ENCODE data around the gene TMEM191C.
"Not testable (repeated sequence)": the region's sequence is repeated elsewhere in the genome, so short reads cannot be mapped to it uniquely, and the experiment has no call there.

Gene TMEM191C

DNA sequence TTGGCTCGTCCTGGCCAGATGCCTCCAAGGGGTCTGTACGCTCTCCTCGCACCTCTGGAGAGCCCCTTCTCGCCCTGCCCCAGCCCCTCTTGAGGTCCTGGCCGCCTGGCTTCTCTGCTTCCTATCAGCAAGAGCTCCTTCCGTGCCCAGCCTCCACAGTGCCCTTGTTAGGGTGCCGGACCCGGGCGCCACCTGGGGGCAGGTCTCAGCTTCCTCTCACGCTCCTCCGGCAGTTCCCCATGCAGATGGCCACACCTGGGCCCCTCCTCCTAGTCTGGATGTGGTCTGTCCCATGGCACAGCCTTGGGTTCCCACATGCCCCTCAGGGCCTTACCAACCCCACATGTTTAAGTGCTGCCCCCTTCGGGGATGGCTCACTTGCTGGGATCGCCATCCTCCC, 6.5 kb downstream of the TMEM191C start:
- not testable (repeated sequence) for DNase-seq

DNA sequence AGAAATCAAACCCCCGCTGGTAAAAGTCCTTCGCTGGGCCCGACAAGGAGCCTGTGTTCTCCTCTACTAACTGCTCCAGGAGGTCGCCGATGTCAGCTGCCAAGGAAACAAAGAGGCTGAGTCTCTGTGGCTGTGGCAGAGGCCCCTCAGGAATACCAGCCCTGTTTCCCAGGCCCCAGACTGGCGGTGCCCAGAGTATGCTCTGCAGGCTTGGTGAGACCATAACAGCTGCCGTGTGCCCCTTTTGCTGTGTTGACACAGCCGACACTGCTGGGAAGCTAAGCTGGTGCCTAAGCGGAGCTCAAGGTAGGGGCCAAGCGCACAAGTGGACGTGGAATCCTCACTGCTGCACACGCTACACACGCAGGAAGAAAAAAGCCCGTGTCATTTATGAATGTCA, 16.9 kb downstream of the TMEM191C start:
- DNase-seq, result not testable (repeated sequence)

DNA sequence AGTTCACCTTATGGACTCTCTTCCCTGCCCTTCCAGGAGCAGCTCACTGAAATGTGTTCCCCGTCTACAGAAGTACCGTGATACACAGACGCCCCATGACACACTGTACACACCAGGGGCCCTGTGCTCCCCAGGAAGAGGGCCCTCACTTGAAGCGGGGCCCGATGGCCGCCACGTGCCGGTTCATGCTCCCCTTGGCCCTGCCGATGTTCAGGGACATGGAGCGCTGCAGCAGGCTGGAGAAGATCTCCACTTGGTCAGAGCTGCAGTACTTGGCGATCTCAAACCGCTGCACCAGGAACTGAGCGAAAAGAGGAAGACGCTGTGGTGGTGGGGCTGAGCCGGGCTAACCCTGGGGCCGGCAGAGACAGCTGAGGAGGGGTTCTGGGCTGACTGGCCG, 20.5 kb downstream of the TMEM191C start:
- DNase-seq, result not testable (repeated sequence)

DNA sequence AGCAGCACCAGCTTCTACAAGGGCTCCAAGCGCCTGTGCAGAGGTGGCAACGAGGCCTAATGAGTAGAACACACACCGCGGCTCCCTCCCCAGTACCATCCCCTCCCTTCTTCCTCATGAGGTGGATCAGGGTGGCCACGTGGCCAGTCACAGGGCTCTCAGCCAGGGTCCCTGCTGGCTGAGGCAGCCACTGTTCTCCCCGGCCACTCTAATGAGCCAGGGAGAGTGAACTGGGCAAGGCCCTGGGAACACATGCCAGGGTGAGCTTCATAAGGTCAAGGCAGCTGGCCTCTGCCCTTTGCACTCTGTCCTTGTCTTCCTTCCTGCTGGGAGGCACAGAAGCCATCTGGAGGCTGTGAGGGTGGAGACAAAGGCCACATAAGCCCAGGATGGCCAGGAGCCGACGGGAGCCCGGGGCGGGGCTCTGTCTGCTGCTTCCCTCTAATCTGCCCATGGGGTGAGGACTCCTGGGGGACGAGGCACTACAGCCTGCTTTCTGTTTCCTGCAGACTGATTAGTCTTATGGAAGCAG, 22.0 kb downstream of the TMEM191C start:
- not testable (repeated sequence) for DNase-seq

DNA sequence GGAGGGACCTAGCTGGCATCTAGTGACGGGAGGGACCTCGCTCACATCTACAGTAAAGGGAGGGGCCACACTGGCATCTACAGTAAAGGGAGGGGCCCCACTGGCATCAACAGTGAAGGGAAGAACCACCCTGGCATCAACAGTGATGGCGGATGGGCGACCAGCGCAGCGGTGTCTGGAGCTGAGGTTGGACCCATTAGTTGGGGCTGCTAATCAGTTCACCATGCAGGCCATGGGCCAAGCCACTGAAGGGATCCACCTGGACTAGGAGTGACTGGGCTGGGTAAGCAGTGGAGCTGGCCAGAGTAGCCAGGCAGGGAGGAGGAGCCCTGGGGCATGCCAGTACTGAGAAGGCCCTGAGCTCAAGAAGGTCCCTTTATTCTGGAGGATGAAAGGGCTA, 23.4 kb downstream of the TMEM191C start:
- DNase-seq, result not testable (repeated sequence)

DNA sequence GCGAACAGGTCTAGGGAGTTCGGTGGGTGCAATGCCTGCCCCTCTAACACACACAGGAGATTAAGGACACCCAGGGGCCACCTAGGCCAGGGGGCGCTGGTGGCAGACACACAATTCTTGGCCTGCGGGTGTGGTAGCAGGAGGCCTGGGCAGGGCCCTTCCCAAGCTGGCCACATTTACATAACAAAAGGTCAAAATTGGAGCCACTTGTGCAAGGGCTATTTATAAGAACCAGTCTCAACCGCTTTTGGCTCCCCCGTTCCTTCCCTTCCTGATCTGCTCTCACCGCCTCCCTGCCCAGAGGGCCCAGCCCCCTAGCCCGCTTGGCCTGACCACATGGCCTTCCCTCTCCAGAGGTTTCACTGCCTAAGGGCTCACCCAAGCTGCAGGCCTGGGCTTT, 25.1 kb downstream of the TMEM191C start:
- not testable (repeated sequence) for DNase-seq

DNA sequence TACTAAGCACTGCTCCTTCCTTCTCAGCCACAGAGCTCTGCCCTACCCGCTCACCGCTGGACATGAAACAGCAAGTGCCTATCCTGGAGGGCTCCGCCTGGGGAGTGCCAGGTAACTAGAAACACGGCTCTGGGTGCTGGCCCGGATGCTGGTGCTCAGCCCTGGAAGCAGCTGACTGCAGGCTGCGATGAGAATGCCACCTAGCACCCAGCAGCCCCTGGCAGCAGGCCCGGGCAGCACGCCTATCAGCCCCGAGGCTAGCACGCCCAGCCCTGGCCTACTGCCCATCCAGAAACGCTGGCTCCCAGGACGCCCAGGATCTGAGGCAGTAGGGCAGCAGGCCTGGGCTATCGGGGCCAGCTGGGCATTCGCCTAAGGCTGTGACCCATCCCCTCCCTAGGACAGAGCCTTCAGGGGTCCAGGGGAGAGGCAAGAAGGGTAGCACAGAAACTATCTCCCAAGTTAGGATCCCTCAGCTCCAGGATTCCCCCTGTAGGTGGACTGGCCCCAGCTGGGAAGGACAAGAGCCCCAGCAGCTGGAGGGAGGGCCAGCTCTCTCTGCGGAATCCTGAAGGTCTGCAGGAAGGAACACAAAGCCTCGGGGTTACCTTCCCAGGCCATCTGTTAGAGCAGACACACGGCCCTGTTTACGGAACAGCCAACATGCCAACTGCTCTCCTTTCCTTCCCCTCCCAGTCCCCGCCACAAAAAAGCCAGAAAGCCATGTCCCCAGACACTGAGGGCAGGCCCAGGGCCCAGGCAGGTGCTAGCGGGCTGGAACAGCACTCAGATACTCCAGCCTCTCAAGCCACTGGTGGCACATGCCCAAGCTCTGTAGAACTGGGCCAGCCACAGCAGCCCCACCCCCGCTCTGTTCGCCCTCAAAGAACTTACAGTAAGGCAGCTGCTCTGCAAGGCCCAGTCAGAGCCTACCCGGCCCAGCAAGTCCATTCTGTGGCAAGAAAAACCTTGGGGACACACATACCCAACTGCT, 26.9 kb downstream of the TMEM191C start:
- DNase-seq, result not testable (repeated sequence)

DNA sequence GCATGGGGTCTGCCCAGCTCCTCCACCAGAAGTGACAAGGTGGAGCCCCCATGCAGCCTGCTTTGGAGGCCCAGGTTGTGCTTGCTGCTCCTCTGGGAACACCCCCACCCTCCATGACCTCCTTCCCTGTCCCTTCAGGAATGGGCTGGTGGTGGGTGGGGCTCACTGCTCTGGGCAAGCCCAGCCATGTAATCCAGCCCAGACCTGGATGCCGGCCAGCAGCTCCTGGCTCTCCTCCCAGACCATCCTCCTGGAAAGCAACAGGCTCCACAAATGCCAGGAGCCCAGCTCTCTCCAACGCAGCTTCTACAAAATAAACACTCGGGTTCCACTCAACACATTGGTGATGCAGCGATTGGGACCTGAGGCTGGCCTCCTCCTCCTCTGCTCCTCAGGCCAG, 30.8 kb downstream of the TMEM191C start:
- not testable (repeated sequence) for DNase-seq

DNA sequence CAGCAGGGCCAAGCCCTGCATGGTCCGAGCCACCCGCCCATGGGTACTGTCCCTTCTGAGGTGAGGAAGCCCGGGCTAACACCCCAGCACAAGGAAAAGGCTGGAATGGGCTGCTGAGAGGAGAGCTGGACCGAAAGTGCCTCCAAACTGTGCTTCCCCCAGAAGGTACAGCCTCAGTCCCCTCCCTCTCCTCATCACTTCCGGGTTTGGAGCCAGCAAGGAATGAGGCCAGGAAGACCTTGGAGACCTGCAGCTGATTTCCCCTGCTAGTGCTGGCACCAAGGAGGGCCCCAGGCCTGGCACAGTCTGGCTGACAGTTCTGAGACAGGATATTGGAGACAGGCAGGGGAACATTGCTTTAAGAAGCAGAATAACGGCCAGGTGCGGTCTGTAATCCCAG, 31.3 kb downstream of the TMEM191C start:
- DNase-seq, result not testable (repeated sequence)

DNA sequence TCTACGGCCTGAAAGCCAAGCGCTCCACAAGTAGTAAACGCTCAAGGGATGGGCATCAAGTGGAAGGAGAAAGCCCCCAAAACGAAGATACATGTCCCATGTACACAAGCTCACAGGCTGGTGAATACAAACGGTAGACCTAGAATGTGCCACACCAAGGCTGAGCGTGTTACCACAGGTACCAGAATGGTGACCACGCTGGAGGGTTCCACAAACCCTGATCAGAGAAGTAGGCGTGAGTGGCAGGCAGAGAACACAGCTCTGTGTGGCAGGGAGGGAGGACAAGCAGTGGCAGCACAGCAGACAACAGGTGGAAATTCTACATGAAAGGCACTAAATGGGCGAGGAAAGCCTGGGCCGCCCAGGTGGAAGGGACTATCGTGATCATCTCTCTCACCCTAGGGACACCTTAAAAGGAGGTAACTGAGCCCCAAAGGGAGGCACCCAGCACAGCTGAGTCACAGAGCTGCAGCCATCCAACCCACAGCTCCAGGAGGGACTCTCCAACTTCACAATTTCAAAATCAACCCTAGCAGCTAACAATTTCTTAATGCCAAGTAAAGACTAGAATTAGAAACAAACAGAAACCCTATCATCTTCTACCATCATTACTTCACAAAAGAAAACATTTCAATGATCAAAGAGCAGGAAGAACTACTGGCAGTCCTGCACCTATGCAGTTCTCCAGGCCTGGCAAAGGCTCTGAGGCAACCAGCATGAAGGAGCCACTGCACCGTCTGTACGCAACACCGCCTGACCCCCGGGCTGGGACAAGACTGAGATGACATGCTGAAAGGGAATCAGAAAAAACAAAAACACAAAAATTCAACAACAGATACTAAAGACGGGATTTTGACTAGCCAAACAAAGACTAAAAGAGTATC, 32.7 kb downstream of the TMEM191C start:
- DNase-seq, result not testable (repeated sequence)

DNA sequence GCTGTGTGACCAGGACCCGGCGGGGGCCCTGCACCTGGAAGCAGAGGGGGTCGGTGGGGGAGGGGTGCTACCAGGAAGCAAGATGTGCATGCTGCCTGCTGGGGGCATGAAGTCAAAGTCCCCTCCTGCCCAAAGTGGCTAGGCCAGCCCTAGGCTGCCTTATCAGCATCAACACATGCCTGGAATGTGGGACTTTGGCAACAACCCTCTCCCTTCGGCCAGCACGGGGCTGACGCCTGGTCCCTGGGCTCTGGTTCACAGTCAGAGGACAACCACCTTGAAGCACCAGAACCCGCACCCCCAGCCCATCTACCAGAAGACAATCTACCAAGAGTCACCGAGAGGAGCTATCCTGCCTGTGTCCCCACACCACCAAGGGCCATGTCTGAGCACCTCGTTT, 43.2 kb downstream of the TMEM191C start:
- DNase-seq, result not testable (repeated sequence)

DNA sequence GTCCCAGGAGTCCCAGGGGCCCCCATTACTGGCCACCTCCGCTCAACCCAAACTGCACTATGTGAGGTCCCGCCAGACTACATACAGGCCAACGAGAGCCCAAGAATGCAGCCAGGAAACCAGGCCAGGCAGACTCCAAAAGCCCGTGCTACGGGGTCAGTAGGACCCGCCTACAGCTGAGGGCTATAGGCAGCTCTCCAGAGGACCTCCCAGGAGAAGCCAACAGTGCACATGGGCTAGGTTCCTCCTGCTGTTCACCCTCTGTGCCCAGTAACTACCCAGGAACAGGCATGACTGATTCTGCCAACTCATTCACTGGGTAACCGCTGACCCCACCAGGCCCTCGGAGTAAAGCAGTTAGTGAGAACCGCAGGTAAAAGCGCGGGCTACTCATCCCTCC, 44.8 kb downstream of the TMEM191C start:
- DNase-seq, result not testable (repeated sequence)

DNA sequence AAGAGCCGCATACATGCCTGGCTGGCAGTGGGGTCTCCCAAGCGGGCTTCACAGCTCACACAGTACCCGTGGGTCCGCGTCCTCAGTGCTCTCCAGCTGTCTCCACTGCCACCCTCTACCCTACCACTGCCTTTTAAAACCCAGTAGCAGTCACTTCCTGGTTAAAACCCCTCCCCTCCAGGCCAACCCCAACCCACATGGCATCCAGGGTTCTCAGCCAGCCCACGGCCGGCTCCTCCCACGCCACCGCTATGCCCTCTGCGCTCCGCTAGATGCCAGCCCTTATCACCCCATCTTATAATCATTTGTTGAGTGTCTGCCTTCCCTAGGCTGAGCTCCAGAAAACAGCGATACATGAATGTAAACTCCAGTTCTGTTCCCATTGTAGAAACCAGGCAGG, 46.9 kb downstream of the TMEM191C start:
- not testable (repeated sequence) for DNase-seq

DNA sequence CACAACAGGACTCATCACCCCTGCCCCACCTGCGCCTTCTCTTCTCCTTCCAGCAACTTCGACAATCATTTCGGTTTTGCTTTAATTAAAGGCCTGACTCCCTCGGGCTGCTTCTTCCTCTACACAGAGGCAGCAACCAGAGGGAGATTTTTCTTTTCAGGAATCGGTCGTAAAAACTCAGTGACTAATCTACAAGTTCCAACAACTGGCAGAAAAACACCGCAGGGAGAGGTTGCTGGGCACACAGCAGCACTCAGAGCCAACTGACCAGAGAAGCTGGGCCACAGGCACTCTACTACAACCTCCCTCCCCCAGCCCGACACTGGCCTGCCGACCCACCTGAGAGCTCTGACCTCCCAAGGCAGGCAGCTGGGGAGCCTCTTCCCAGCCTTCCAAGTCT, 48.0 kb downstream of the TMEM191C start:
- not testable (repeated sequence) for DNase-seq

DNA sequence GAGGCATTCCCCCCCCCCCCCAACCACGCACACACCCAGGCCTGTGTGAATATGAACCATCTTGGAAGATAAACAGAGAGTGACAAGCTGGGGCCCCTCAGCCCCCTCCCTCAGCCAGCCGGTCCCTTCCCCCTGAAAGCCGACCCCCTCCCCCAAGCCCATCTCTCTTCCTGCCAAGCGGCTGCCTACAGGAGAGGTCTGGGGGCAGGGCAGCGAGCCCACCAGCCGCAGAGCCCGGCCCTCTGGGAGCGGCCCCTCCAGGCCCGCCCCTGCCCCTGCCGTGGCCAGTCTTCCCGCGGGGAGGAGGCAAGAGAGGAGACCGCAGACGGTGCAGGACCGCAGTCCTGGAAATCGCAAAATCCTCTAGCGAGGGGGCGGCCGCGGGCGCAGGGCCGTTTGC, 49.3 kb downstream of the TMEM191C start:
- DNase-seq, result not testable (repeated sequence)

DNA sequence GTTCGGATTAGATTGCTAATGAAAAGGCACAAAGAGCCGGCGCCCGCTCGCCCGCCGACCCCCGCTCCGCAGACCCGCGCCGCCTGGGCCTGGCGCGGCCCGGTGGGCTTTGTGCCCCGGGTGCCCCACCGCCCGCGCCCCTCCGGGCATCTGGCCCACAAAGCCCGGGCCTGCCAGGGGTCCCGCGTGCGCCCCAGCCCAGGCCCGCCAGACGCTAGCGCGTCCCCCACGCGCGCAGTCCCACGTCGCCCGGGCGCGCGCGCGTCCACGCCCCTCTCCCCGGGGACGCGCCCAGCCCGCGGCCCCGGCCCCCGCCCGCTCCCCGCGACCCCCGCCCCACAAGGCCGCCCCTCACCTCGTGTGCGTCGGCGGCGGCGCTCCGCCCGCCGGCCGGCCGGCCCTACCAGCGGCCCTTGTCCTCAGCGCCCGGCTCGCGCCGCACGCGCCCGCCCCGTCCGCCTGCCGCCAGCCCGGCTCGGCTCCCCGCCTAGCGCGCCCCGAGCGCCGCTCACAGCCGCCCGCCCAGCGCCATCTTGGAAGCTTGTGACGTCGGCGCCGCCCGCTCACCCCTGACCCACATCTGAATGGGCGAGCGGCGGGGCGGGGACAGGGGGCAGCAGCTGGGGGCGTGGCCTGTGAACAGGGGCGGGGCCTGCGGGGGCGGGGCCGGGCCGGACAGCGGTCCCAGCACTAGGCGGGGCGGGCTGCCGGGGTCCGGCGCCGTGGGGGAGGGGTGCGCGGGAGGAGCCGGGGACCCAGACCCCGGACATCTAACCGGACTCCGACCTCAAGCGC, 50.0 kb downstream of the TMEM191C start:
- DNase-seq, result not testable (repeated sequence)

All from T-helper 1 cell (primary cell).